Measurements from ENCODE around the gene PIH1D1.

- TF ChIP-seq, protein P1, sequence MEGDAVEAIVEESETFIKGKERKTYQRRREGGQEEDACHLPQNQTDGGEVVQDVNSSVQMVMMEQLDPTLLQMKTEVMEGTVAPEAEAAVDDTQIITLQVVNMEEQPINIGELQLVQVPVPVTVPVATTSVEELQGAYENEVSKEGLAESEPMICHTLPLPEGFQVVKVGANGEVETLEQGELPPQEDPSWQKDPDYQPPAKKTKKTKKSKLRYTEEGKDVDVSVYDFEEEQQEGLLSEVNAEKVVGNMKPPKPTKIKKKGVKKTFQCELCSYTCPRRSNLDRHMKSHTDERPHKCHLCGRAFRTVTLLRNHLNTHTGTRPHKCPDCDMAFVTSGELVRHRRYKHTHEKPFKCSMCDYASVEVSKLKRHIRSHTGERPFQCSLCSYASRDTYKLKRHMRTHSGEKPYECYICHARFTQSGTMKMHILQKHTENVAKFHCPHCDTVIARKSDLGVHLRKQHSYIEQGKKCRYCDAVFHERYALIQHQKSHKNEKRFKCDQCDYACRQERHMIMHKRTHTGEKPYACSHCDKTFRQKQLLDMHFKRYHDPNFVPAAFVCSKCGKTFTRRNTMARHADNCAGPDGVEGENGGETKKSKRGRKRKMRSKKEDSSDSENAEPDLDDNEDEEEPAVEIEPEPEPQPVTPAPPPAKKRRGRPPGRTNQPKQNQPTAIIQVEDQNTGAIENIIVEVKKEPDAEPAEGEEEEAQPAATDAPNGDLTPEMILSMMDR (IDR thresholded peaks at IDR 0.05; ENCODE audit: low read depth, low read length, missing input control), result no peak
- TF ChIP-seq YY1 (IDR thresholded peaks at IDR 0.05) (no peak), JUND (IDR thresholded peaks at IDR 0.05) (no peak), EGR1 (IDR thresholded peaks at IDR 0.05; ENCODE audit: low read depth in 2 of 2) (no peak), RAD21 (IDR thresholded peaks at IDR 0.05) (no peak), HNF4G (IDR thresholded peaks at IDR 0.05) (no peak), ZBTB33 (IDR thresholded peaks at IDR 0.05) (no peak), REST (IDR thresholded peaks at IDR 0.05) (no peak), TAF1 (conservative IDR thresholded peaks at IDR 0.05) (no peak), HNF4A (conservative IDR thresholded peaks at IDR 0.05) (no peak), ATF3 (IDR thresholded peaks at IDR 0.05) (no peak)
- TF ChIP-seq, protein P2, sequence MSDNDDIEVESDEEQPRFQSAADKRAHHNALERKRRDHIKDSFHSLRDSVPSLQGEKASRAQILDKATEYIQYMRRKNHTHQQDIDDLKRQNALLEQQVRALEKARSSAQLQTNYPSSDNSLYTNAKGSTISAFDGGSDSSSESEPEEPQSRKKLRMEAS (IDR thresholded peaks at IDR 0.05), result no peak
Measured at GRCh38 chr19:49453757-49454240, 2.2 kb upstream of the PIH1D1 start.
